Prostate gland (tissue), 2 donors: ENCODE results near the gene PIGM. TPM values are rescaled to one million over a fixed set of nuclear protein-coding genes. Genes with fewer than 3 reads are reported as not detected.

ENCODE experiments used
- DNase-seq: peaks from one replicate; pipeline ENCODE4 v3.0.0-alpha.2; 2019; ENCODE audit warnings: low spot score
- H3K27ac ChIP-seq, 2 donors: fragments of 200-600 bp; sonication (generic); 2 replicates each; pipeline ENCODE4 v1.5.1; 2017 to 2019
- H3K27me3 ChIP-seq: fragments of 200-600 bp; sonication (generic); replicated peaks from 2 replicates; pipeline ENCODE4 v1.5.1; 2019; ENCODE audit not compliant: insufficient read depth
- H3K36me3 ChIP-seq, 2 donors: fragments of 200-600 bp; sonication (generic); 1 replicate in 1 of 2; 2 replicates in 1 of 2; pipeline versions ENCODE4 v1.5.1 to v1.8.1; 2017 to 2019
- H3K4me1 ChIP-seq: fragments of 200-600 bp; sonication (generic); replicated peaks from 2 replicates; pipeline ENCODE4 v1.5.1; 2019
- H3K4me3 ChIP-seq, 2 donors: fragments of 200-600 bp; sonication (generic); 2 replicates each; pipeline ENCODE4 v1.5.1; 2017 to 2019
- H3K9me3 ChIP-seq: fragments of 200-600 bp; sonication (generic); 2 replicates; pipeline ENCODE4 v1.5.1; 2017
- CTCF ChIP-seq, 4 experiments: fragments of 200-600 bp in 2 of 4; fragments of 450-650 bp in 2 of 4; sonication (generic) in 2 of 4; IDR thresholded peaks; 1 replicate in 3 of 4; 2 replicates in 1 of 4; pipeline ENCODE4 v1.5.1; 2016 to 2019; ENCODE audit warnings: antibody characterized with exemption in 4 of 4, mild to moderate bottlenecking in 2 of 4, moderate library complexity in 2 of 4
- POLR2A ChIP-seq: fragments of 450-650 bp; IDR thresholded peaks from one replicate; pipeline ENCODE4 v1.6.1; 2016; ENCODE audit warnings: antibody characterized with exemption, mild to moderate bottlenecking
- POLR2AphosphoS5 ChIP-seq: sonication (generic); formaldehyde crosslinking; IDR thresholded peaks from one replicate; pipeline ENCODE4 v1.6.1; 2017; ENCODE audit warnings: antibody characterized with exemption
- WGBS: methylation state at CpG from one replicate; pipeline ENCODE4 v1.1.5; 2018; 5-methylcytosine and 5-hydroxymethylcytosine counted together
- intact Hi-C: fragments of 100-400 bp; cut with DNase I; formaldehyde crosslinking; loops from one replicate; pipeline ENCODE4 v1.14.2; 2022
- total RNA-seq, 2 donors: library from RNA; depleted of rRNA; stranded (reverse); fragments of >200 nt; gene quantifications; one replicate each; pipeline ENCODE4 v1.1.0, GENCODE V29; 2016

PIGM gene
- total RNA-seq, 2 donors from 2014 or later, result 5.9 to 8.4 TPM

GRCh38 chr1:160066829-160067745, 35.3 kb upstream of the PIGM start:
- intact Hi-C loops, result no loop called here
- Histone ChIP-seq H3K9me3 (no peaks in the 10 kb centered on the region), H3K27ac (no peak overlapping the region), H3K36me3 (no peaks in the 10 kb centered on the region), H3K4me3 (no peak overlapping the region), H3K4me1 (peaks cover 6% of the 10 kb centered on the region), H3K27me3 (no peaks in the 10 kb centered on the region)
- TF ChIP-seq POLR2AphosphoS5 (no peak), CTCF (IDR thresholded peaks at IDR 0.05) (no peak), POLR2A (no peak)
- no peak for DNase-seq
- WGBS, result 66% methylated on average over 6 of the region's 6 CpGs

GRCh38 chr1:160064746-160065145, 33.0 kb upstream of the PIGM start:
- 59% methylated on average over 3 of the region's 3 CpGs for WGBS
- intact Hi-C loops, result no loop called here
- DNase-seq, result no peak

DNA sequence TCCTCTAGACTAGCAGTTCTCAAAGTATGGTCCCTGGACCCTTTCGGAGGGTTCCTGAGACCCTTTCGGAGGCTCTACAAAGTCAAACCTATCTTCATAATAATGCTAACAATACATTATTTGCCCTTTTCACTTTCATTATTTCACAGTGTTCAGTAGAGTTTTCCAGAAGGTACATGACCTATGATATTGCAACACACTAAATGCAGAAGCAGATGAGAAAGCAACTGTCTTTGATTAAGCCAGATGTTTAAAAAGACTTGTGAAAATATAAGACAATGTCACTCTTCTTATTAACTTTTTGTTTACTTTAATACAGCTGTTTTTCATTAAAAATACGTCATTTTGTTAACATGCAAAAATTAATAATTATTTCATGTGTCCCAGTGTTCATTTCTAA, 32.4 kb upstream of the PIGM start:
- 83% methylated on average over 3 of the region's 3 CpGs for WGBS
- no peak overlapping the region for H3K4me3 ChIP-seq
- no peak for DNase-seq
- no peaks in the 10 kb centered on the region for H3K27me3 ChIP-seq
- no peaks in the 10 kb centered on the region for H3K4me1 ChIP-seq
- no peak overlapping the region for H3K27ac ChIP-seq
- no peak for TF ChIP-seq CTCF (IDR thresholded peaks at IDR 0.05)
- no peaks in the 10 kb centered on the region for H3K9me3 ChIP-seq
- intact Hi-C loops, result no loop called here
- H3K36me3 ChIP-seq, result no peaks in the 10 kb centered on the region

More at GRCh38 chr1:160064746-160065145, 33.0 kb upstream of the PIGM start:
- no peak overlapping the region for H3K27ac ChIP-seq
- H3K4me3 ChIP-seq, result no peak overlapping the region
- TF ChIP-seq CTCF (IDR thresholded peaks at IDR 0.05) (no peak), POLR2AphosphoS5 (no peak), POLR2A (no peak)
- no peaks in the 10 kb centered on the region for H3K36me3 ChIP-seq
- H3K27me3 ChIP-seq, result no peaks in the 10 kb centered on the region
- no peaks in the 10 kb centered on the region for H3K4me1 ChIP-seq
- H3K9me3 ChIP-seq, result no peaks in the 10 kb centered on the region

DNA sequence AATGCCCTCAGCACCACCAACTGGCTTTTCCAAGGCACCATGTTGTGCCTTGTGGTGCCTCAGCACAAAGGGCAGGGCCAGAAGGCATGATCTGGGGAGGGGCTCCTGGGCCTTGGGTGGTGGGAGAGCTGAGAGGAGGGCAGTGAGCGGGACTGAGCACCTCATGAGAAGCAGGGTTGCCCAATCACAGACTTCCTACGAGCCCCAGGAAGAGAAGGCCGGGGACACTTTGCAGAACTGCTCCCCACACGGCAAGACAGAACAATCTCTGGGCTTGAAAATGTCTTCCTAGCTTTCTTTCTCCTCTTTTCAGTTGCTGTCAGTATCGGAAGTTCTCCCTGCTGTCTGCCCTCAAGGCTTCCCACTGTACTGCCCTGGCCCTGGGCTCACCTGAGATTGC, 31.4 kb upstream of the PIGM start:
- TF ChIP-seq POLR2A (no peak), CTCF (IDR thresholded peaks at IDR 0.05) (no peak), POLR2AphosphoS5 (no peak)
- no peaks in the 10 kb centered on the region for H3K27me3 ChIP-seq
- DNase-seq, result no peak
- no peak overlapping the region for H3K27ac ChIP-seq
- no peaks in the 10 kb centered on the region for H3K4me1 ChIP-seq
- H3K36me3 ChIP-seq, result no peaks in the 10 kb centered on the region
- WGBS, result 92% methylated on average over 5 of the region's 5 CpGs
- intact Hi-C loops, result no loop called here
- no peaks in the 10 kb centered on the region for H3K9me3 ChIP-seq
- H3K4me3 ChIP-seq, result no peak overlapping the region

DNA sequence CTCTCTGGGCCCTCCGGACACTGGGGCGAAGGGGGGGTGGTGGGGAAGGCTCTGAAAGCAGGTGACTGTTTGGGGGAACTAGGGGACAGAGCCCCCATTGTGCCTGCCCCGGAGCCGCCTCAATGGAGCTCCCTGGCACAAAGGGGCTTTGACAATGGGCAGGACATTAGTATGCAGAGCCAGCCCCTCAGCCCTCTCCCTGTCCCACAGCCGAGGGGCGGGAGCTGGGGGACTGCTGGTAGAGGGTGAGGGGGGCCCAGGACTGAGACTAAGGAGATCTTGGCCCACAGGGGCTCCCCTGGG, 30.4 kb upstream of the PIGM start:
- no peak overlapping the region for H3K27ac ChIP-seq
- H3K4me3 ChIP-seq, result no peak overlapping the region
- no peaks in the 10 kb centered on the region for H3K27me3 ChIP-seq
- H3K9me3 ChIP-seq, result no peaks in the 10 kb centered on the region
- WGBS, result 40% methylated on average over 1 of the region's 6 CpGs
- TF ChIP-seq POLR2AphosphoS5 (no peak), POLR2A (no peak), CTCF (IDR thresholded peaks at IDR 0.05) (no peak)
- no peaks in the 10 kb centered on the region for H3K36me3 ChIP-seq
- H3K4me1 ChIP-seq, result no peaks in the 10 kb centered on the region
- intact Hi-C loops, result no loop called here
- no peak for DNase-seq
